Endothelial cell of umbilical vein (primary cell): Measurements from ENCODE around the gene ARID1B.

ENCODE experiments used
- CTCF ChIP-seq, 2 donors: IDR thresholded peaks; 1 replicate in 1 of 2; 2 replicates in 1 of 2; pipeline ENCODE4 v1.5.1; 2011; ENCODE audit warnings: low read length in 2 of 2, mild to moderate bottlenecking in 2 of 2, moderate library complexity in 2 of 2, control low read depth in 1 of 2, inconsistent platforms in 1 of 2, low read depth in 1 of 2; ENCODE audit not compliant: insufficient read depth in 1 of 2; ENCODE audit errors: extremely low read depth in 1 of 2
- EZH2 ChIP-seq: IDR thresholded peaks from 2 replicates; pipeline ENCODE4 v1.6.1; 2012; ENCODE audit warnings: borderline replicate concordance, low read depth, mild to moderate bottlenecking, moderate library complexity, low read length, inconsistent platforms; ENCODE audit not compliant: severe bottlenecking
- JUN ChIP-seq: IDR thresholded peaks from 2 replicates; pipeline ENCODE4 v1.6.1; 2011; ENCODE audit warnings: borderline replicate concordance, low read depth; ENCODE audit not compliant: insufficient read length, insufficient read depth
- MAX ChIP-seq: IDR thresholded peaks from 2 replicates; pipeline ENCODE4 v1.6.1; 2011; ENCODE audit not compliant: insufficient read depth, insufficient read length
- POLR2A ChIP-seq: IDR thresholded peaks from 2 replicates; pipeline ENCODE4 v1.6.1; 2012; ENCODE audit warnings: low read depth, mild to moderate bottlenecking, control low read depth, low read length

- no peak for TF ChIP-seq CTCF (IDR thresholded peaks at IDR 0.05; ENCODE audit: extremely low read depth in 1 of 2, insufficient read depth in 1 of 2, low read depth in 1 of 2, low read length in 2 of 2)
- no peak for TF ChIP-seq POLR2A
- no peak for TF ChIP-seq EZH2
- TF ChIP-seq JUN = no peak
- no peak for TF ChIP-seq MAX
Observed at GRCh38 chr6:157223021-157223430, 445.8 kb downstream of the ARID1B start.
